Mesodermal cell (in vitro differentiated cells): ENCODE data around the gene UHRF2.

Experiments used
- H3K27ac ChIP-seq: 2 replicates; pipeline ENCODE4 v1.7.0; 2013; ENCODE audit warnings: mild to moderate bottlenecking, low read depth, low read length, moderate library complexity; ENCODE audit not compliant: severe bottlenecking
- H3K36me3 ChIP-seq: 2 replicates; pipeline ENCODE4 v1.7.1; 2013; ENCODE audit warnings: mild to moderate bottlenecking, low read length, moderate library complexity; ENCODE audit not compliant: control insufficient read depth, insufficient read depth
- H3K4me1 ChIP-seq: one replicate; pipeline ENCODE4 v1.7.1; 2013; ENCODE audit warnings: mild to moderate bottlenecking, low read length; ENCODE audit not compliant: insufficient read depth, control insufficient read depth, poor library complexity, severe bottlenecking
- H3K4me3 ChIP-seq: 2 replicates; pipeline ENCODE4 v1.7.0; 2013; ENCODE audit warnings: low read length, control low read depth, mild to moderate bottlenecking; ENCODE audit not compliant: insufficient read depth, poor library complexity, severe bottlenecking; ENCODE audit errors: extremely low read depth
- H3K9me3 ChIP-seq: 2 replicates; pipeline ENCODE4 v1.7.1; 2013; ENCODE audit warnings: mild to moderate bottlenecking, low read length, moderate library complexity; ENCODE audit not compliant: control insufficient read depth
- WGBS, 2 experiments: methylation state at CpG; one replicate each; pipeline ENCODE4 v1.1.5; 2013; ENCODE audit warnings: missing lambda C conversion rate in 2 of 2; ENCODE audit not compliant: insufficient coverage in 2 of 2; 5-methylcytosine and 5-hydroxymethylcytosine counted together

The UHRF2 gene

GRCh38 chr9:6484210-6484609 lies 71.2 kb downstream of the UHRF2 start:
- Histone ChIP-seq H3K27ac (no peak overlapping the region), H3K36me3 (peaks cover 84% of the 10 kb centered on the region), H3K9me3 (no peaks in the 10 kb centered on the region), H3K4me3 (no peak overlapping the region), H3K4me1 (no peaks in the 10 kb centered on the region)
- no CpG with 5 or more reads among the region's 2 CpGs for WGBS, 2 experiments

GRCh38 chr9:6488395-6488794 lies 75.4 kb downstream of the UHRF2 start:
- no peak overlapping the region for H3K27ac ChIP-seq
- 90 to 97% methylated on average over 4 of the region's 7 CpGs for WGBS, 2 experiments
- peaks cover 78% of the 10 kb centered on the region for H3K36me3 ChIP-seq
- H3K4me1 ChIP-seq, result no peaks in the 10 kb centered on the region
- no peaks in the 10 kb centered on the region for H3K9me3 ChIP-seq
- no peak overlapping the region for H3K4me3 ChIP-seq

- WGBS, 2 experiments, result 100% methylated on average over 1 of the region's 1 CpG; no CpG with 5 or more reads in 1 of the 2 experiments
- Histone ChIP-seq H3K4me1 (no peaks in the 10 kb centered on the region), H3K36me3 (peaks cover 76% of the 10 kb centered on the region), H3K9me3 (no peaks in the 10 kb centered on the region), H3K4me3 (no peak overlapping the region), H3K27ac (no peak overlapping the region)
Measured at GRCh38 chr9:6489099-6489498, 76.1 kb downstream of the UHRF2 start.

GRCh38 chr9:6490863-6491262 lies 77.9 kb downstream of the UHRF2 start:
- no peaks in the 10 kb centered on the region for H3K4me1 ChIP-seq
- WGBS, 2 experiments, result 100% methylated on average over 1 of the region's 2 CpGs; no CpG with 5 or more reads in 1 of the 2 experiments
- no peaks in the 10 kb centered on the region for H3K9me3 ChIP-seq
- H3K4me3 ChIP-seq, result no peak overlapping the region
- H3K27ac ChIP-seq, result no peak overlapping the region
- H3K36me3 ChIP-seq, result peaks cover 68% of the 10 kb centered on the region

GRCh38 chr9:6495466-6495865 lies 82.5 kb downstream of the UHRF2 start:
- Histone ChIP-seq H3K4me1 (no peaks in the 10 kb centered on the region), H3K27ac (no peak overlapping the region), H3K36me3 (peaks cover 55% of the 10 kb centered on the region), H3K4me3 (no peak overlapping the region), H3K9me3 (no peaks in the 10 kb centered on the region)
- WGBS, 2 experiments, result no CpG with 5 or more reads among the region's 1 CpG

- Histone ChIP-seq H3K36me3 (peaks cover 44% of the 10 kb centered on the region), H3K4me3 (no peak overlapping the region), H3K4me1 (no peaks in the 10 kb centered on the region), H3K9me3 (no peaks in the 10 kb centered on the region), H3K27ac (no peak overlapping the region)
- no CpG with 5 or more reads among the region's 1 CpG for WGBS, 2 experiments
Measured at GRCh38 chr9:6498982-6499381, 86.0 kb downstream of the UHRF2 start.

- H3K4me3 ChIP-seq, result no peak overlapping the region
- WGBS, 2 experiments, result no CpG with 5 or more reads among the region's 2 CpGs
- H3K27ac ChIP-seq, result no peak overlapping the region
- H3K4me1 ChIP-seq, result no peaks in the 10 kb centered on the region
- peaks cover 62% of the 10 kb centered on the region for H3K36me3 ChIP-seq
- H3K9me3 ChIP-seq, result no peaks in the 10 kb centered on the region
Measured at GRCh38 chr9:6501526-6502210, 88.7 kb downstream of the UHRF2 start.

- H3K27ac ChIP-seq, result no peak overlapping the region
- no peaks in the 10 kb centered on the region for H3K4me1 ChIP-seq
- no peak overlapping the region for H3K4me3 ChIP-seq
- H3K9me3 ChIP-seq, result no peaks in the 10 kb centered on the region
- H3K36me3 ChIP-seq, result peaks cover 62% of the 10 kb centered on the region
- WGBS, 2 experiments, result 80% methylated on average over 1 of the region's 3 CpGs; no CpG with 5 or more reads in 1 of the 2 experiments
Measured at GRCh38 chr9:6502399-6502798, 89.4 kb downstream of the UHRF2 start.

- Histone ChIP-seq H3K9me3 (no peaks in the 10 kb centered on the region), H3K36me3 (peaks cover 50% of the 10 kb centered on the region), H3K4me3 (no peak overlapping the region), H3K4me1 (no peaks in the 10 kb centered on the region), H3K27ac (no peak overlapping the region)
- WGBS, 2 experiments, result 100% methylated on average over 1 of the region's 2 CpGs; no CpG with 5 or more reads in 1 of the 2 experiments
Measured at GRCh38 chr9:6506571-6506970, 93.6 kb downstream of the UHRF2 start.

GRCh38 chr9:6512085-6512657 lies 99.2 kb downstream of the UHRF2 start:
- no peaks in the 10 kb centered on the region for H3K4me1 ChIP-seq
- H3K9me3 ChIP-seq, result no peaks in the 10 kb centered on the region
- H3K4me3 ChIP-seq, result no peak overlapping the region
- H3K27ac ChIP-seq, result no peak overlapping the region
- peaks cover 18% of the 10 kb centered on the region for H3K36me3 ChIP-seq
- WGBS, 2 experiments, result 63 to 100% methylated on average over 1 of the region's 3 CpGs

- H3K4me1 ChIP-seq, result no peaks in the 10 kb centered on the region
- no peak overlapping the region for H3K4me3 ChIP-seq
- peaks cover 7% of the 10 kb centered on the region for H3K36me3 ChIP-seq
- H3K27ac ChIP-seq, result no peak overlapping the region
- H3K9me3 ChIP-seq, result peaks cover 3% of the 10 kb centered on the region
- WGBS, 2 experiments, result 93 to 95% methylated on average over 3 of the region's 4 CpGs
Measured at GRCh38 chr9:6522263-6522662, 109.3 kb downstream of the UHRF2 start.
